ENCODE results near the gene THEM4.

THEM4 gene

GRCh38 chr1:151846062-151846568 is 63.2 kb downstream of the THEM4 start:
- TF ChIP-seq, protein P1, sequence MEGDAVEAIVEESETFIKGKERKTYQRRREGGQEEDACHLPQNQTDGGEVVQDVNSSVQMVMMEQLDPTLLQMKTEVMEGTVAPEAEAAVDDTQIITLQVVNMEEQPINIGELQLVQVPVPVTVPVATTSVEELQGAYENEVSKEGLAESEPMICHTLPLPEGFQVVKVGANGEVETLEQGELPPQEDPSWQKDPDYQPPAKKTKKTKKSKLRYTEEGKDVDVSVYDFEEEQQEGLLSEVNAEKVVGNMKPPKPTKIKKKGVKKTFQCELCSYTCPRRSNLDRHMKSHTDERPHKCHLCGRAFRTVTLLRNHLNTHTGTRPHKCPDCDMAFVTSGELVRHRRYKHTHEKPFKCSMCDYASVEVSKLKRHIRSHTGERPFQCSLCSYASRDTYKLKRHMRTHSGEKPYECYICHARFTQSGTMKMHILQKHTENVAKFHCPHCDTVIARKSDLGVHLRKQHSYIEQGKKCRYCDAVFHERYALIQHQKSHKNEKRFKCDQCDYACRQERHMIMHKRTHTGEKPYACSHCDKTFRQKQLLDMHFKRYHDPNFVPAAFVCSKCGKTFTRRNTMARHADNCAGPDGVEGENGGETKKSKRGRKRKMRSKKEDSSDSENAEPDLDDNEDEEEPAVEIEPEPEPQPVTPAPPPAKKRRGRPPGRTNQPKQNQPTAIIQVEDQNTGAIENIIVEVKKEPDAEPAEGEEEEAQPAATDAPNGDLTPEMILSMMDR (IDR thresholded peaks at IDR 0.05) = no peak

DNA sequence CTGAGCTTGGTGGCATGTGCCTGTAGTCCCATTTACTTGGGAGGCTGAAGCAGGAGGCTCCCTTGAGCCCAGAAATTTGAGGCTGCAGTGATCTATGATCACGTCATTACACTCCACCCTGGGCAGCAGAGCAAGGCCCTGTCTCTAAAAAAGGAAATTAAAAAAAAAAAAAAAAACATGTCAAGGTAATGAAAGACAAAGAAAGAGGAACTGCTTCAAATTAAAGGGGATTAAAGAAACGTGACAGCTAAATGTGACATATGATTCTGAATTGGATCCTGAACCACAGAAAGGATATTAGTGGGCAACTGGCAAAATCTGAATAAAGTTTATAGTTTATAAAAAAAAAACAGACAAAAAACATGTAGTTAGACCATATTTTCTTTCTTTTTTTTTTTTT is 65.9 kb downstream of the THEM4 start:
- TF ChIP-seq, protein P1 (IDR thresholded peaks at IDR 0.05) = no peak

DNA sequence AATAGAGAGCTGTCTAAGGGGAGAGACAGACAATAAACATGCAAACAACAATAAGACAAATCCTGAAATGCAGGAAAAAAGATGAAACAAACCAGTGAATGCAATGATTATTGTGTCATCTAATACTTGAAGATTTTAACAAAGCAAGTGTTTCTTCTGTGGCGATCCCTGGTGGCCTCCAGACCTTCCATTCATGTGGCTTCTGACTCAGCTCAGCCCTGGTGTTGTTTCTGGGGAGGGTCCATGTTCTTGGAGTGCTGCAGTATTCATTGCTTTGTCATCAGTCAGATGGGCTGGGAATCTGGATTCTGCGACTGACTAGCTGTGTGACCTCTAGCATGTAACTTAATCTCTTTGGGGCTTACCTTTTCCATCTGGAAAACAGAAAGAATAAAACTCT is 68.2 kb downstream of the THEM4 start:
- TF ChIP-seq, protein P1 (IDR thresholded peaks at IDR 0.05) = no peak

DNA sequence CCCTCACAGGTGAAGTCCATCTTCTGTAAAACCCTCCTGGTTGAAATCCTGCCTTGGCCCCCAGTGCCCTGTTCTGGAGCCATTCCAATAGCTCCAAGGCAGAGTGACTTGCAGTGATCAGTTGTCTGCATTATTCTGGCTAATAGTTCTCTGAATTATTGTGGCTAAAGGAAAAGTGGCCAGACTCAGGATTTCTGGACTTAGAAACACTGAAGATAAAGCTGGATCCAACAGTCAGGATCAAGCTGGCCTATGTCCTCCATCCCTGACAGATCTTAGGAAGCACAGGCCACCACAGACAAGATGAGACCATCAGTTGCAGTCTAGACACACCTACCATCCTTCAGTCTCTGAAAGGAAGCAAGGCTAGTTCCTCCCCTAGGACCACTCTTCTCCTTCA is 68.9 kb downstream of the THEM4 start:
- TF ChIP-seq, protein P1 (IDR thresholded peaks at IDR 0.05) = no peak

- TF ChIP-seq, protein P1 (IDR thresholded peaks at IDR 0.05) = no peak
These were observed 69.6 kb downstream of the THEM4 start, which contains the start of gene C2CD4D for GRCh38 chr1:151839457-151840403. Gene C2CD4D, minus strand, starts transcription at chr1:151839820. Its CDS starts 831 bp downstream, at chr1:151838989.

DNA sequence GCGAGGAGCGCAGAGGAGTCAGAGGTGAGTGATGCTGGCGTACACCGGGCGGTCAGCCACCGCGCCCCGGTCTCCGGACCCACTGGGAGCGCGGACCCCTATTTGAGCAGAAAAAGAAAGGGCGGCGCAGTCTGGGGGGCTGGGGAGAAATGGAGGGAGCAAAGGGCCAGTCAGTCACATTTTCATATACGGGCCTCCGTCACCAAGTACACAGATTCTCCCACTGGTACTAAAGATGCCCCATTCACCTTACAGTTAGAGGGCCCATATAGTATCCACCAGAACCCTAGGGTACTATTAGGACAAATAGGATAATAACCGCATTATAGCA is 70.3 kb downstream of the THEM4 start:
- TF ChIP-seq, protein P1 (IDR thresholded peaks at IDR 0.05) = no peak

DNA sequence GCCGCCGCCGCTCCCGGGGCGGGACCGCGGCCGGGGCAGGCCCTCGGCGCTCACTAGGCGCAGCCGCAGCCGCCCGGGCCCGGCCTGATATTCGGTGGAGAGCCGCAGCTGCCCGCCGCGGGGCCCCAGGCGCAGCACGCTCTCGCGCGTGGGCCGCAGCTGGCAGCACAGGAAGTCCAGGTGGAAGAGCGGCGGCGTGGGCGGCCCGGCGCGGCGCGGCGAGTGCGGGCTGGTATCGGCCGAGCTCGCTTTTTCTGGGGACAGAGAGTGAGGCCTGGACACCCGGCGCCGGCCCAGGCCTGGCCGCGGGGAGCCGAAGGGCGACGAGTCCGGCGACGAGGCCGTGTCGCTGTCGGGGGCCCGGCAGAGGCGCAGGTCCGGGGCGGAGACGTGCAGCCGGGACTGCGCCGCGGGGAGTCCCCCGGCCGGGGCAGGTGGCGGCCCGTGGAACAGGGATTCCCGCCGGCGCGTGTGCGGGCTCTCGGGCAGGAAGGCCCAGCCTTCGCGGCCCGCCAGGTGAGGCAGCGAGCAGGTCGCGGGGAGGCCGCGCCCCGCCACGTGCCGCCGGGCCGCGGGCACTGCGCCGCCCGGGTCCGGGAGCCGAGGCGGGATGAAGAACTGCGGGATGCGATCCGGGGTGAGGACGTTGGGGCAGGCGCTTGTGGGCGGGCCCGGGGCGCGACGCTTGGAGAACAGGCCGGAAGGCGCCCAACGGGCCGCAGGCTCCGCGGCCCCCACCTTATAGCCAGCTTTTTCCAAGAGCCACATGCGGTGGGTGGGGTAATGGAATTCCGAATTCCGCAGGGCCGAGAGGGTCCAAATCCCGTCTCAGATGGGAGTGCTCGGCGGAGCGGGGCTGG is 70.9 kb downstream of the THEM4 start:
- TF ChIP-seq, protein P1 (IDR thresholded peaks at IDR 0.05) = no peak
